GM23338 (cell line): Measurements from ENCODE around the gene MTFR1L.

Source experiments
- CTCF ChIP-seq, 2 experiments: fragments of 200-600 bp in 1 of 2; sonication (generic) in 1 of 2; conservative IDR thresholded peaks; 2 replicates each; pipeline versions ENCODE4 v1.5.1 to v1.6.1; 2016 to 2017; ENCODE audit warnings: antibody characterized with exemption in 2 of 2, low read depth in 2 of 2, mild to moderate bottlenecking in 2 of 2, moderate library complexity in 1 of 2
- EZH2 ChIP-seq: fragments of 200-600 bp; sonication (generic); IDR thresholded peaks from one replicate; pipeline ENCODE4 v1.8.0; 2017; ENCODE audit warnings: antibody characterized with exemption, mild to moderate bottlenecking, low read depth; ENCODE audit not compliant: unreplicated experiment
- EZH2phosphoT487 ChIP-seq: fragments of 200-600 bp; sonication (generic); IDR thresholded peaks from one replicate; pipeline ENCODE4 v1.8.1; 2018; ENCODE audit warnings: antibody characterized with exemption; ENCODE audit not compliant: unreplicated experiment
- JUNB ChIP-seq: IDR thresholded peaks from one replicate; pipeline ENCODE4 v1.6.1; 2016; ENCODE audit warnings: antibody characterized with exemption; ENCODE audit not compliant: unreplicated experiment
- POLR2AphosphoS5 ChIP-seq: IDR thresholded peaks from 2 replicates; pipeline ENCODE4 v1.6.1; 2016; ENCODE audit warnings: antibody characterized with exemption, low read depth
- ZNF331 ChIP-seq: fragments of 250-450 bp; sonication (Bioruptor Pico); IDR thresholded peaks from 2 replicates; pipeline ENCODE4 v1.5.0; 2020; ENCODE audit warnings: low read depth, mild to moderate bottlenecking, moderate library complexity

GRCh38 chr1:25807480-25808390 is 12.0 kb upstream of the MTFR1L start:
- TF ChIP-seq CTCF (conservative IDR thresholded peaks at IDR 0.05; ENCODE audit: low read depth in 2 of 2) (no peak), EZH2 (no peak), ZNF331 (CRISPR knock-in tag) (no peak), POLR2AphosphoS5 (no peak), JUNB (no peak), EZH2phosphoT487 (no peak)
